RWPE2 (cell line): Measurements from ENCODE around the gene DSC3.

Source experiments
- ATAC-seq: fragments of 200-7000 bp; cut with Tn5 transposase; 3 replicates; pipeline ENCODE4 v1.9.1; 2021; ENCODE audit warnings: low read depth
- DNase-seq: peaks from one replicate; pipeline ENCODE4 v3.0.0-alpha.2; 2020; ENCODE audit warnings: low spot score
- H3K27ac ChIP-seq: fragments of 450-650 bp; 2 replicates; pipeline ENCODE4 v1.5.1; 2017; ENCODE audit warnings: mild to moderate bottlenecking; ENCODE audit not compliant: poor library complexity, severe bottlenecking
- H3K27me3 ChIP-seq: fragments of 250-450 bp; sonication (Bioruptor Pico); 2 replicates; pipeline ENCODE4 v1.5.1; 2021; ENCODE audit warnings: mild to moderate bottlenecking, moderate library complexity; ENCODE audit not compliant: insufficient read depth, poor library complexity, severe bottlenecking
- H3K36me3 ChIP-seq: fragments of 250-450 bp; sonication (Bioruptor Pico); 2 replicates; pipeline ENCODE4 v1.5.1; 2020; ENCODE audit warnings: low read depth, mild to moderate bottlenecking, moderate library complexity
- H3K4me1 ChIP-seq: fragments of 250-450 bp; sonication (Bioruptor Pico); 2 replicates; pipeline ENCODE4 v1.5.1; 2021; ENCODE audit warnings: mild to moderate bottlenecking, moderate library complexity; ENCODE audit not compliant: insufficient read depth, poor library complexity, severe bottlenecking
- H3K4me3 ChIP-seq: fragments of 250-450 bp; sonication (Bioruptor Pico); 2 replicates; pipeline ENCODE4 v1.5.1; 2021; ENCODE audit warnings: mild to moderate bottlenecking, moderate library complexity; ENCODE audit not compliant: severe bottlenecking
- H3K9me3 ChIP-seq: fragments of 250-450 bp; sonication (Bioruptor Pico); 2 replicates; pipeline ENCODE4 v1.5.1; 2021; ENCODE audit warnings: mild to moderate bottlenecking, moderate library complexity; ENCODE audit not compliant: severe bottlenecking
- CTCF ChIP-seq: fragments of 450-650 bp; IDR thresholded peaks from one replicate; pipeline ENCODE4 v1.5.1; 2017; ENCODE audit warnings: mild to moderate bottlenecking, moderate library complexity; ENCODE audit not compliant: poor library complexity, severe bottlenecking

The DSC3 gene

DNA sequence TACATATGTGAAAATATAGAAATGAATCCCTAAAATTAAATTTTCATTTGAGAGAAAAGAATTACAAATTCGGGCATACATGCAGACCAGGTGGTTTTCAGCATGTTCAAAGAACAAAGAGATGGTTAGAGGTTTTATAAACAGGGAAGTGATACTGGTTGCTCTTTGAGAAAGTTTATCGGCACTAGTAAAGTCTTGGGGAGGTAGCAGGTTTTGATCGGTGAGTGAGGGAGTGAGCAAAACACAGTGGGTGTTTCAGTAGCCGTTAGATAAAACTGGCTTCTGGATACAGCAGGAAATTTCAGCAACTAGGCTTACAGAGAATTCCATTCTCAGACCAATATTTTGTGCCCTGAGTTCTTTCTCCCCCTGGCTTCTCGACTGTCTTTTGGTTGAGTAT, 51.1 kb downstream of the DSC3 start:
- Histone ChIP-seq H3K27me3 (no peaks in the 10 kb centered on the region), H3K9me3 (no peaks in the 10 kb centered on the region), H3K36me3 (peaks cover 18% of the 10 kb centered on the region; the same call in 1 of the 2 replicates), H3K4me1 (peaks cover 32% of the 10 kb centered on the region), H3K27ac (no peak overlapping the region), H3K4me3 (no peak overlapping the region)
- no peak for DNase-seq
- no peak for ATAC-seq
- no peak for TF ChIP-seq CTCF

DNA sequence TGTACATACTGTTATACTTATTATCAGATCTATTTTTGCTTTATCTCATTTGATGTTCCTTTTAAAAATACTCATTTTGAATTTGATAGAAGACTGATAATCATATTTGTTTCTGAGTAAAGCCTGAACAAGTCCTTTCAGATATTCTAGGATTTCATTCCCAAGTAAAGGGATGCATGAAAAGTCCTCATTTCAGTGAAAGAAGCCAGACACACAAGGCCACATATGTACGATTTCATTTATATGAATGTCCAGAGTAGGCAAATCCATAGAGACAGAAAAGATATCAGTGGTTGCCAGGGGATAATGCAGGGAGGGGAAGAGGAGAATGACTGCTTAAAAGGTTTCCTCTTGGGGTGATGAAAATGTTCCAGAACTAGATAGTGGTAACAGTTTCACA, 53.4 kb downstream of the DSC3 start:
- no peak for DNase-seq
- no peak for TF ChIP-seq CTCF
- ATAC-seq, result no peak
- peaks cover 33% of the 10 kb centered on the region for H3K4me1 ChIP-seq
- H3K4me3 ChIP-seq, result no peak overlapping the region
- H3K36me3 ChIP-seq, result peaks cover 4% of the 10 kb centered on the region; the same call in 1 of the 2 replicates
- no peaks in the 10 kb centered on the region for H3K27me3 ChIP-seq
- H3K27ac ChIP-seq, result no peak overlapping the region
- H3K9me3 ChIP-seq, result no peaks in the 10 kb centered on the region

GRCh38 chr18:30988440-30988839, 54.1 kb downstream of the DSC3 start:
- no peaks in the 10 kb centered on the region for H3K27me3 ChIP-seq
- peaks cover 33% of the 10 kb centered on the region for H3K4me1 ChIP-seq
- ATAC-seq (no peak), DNase-seq (no peak)
- no peak for TF ChIP-seq CTCF
- peak overlapping the region; percentile 58 for H3K27ac ChIP-seq
- no peak overlapping the region for H3K4me3 ChIP-seq
- no peaks in the 10 kb centered on the region for H3K9me3 ChIP-seq
- 0 out of 2 replicates have a peak, but pooled peaks cover 3% of the 10 kb centered on the region for H3K36me3 ChIP-seq

DNA sequence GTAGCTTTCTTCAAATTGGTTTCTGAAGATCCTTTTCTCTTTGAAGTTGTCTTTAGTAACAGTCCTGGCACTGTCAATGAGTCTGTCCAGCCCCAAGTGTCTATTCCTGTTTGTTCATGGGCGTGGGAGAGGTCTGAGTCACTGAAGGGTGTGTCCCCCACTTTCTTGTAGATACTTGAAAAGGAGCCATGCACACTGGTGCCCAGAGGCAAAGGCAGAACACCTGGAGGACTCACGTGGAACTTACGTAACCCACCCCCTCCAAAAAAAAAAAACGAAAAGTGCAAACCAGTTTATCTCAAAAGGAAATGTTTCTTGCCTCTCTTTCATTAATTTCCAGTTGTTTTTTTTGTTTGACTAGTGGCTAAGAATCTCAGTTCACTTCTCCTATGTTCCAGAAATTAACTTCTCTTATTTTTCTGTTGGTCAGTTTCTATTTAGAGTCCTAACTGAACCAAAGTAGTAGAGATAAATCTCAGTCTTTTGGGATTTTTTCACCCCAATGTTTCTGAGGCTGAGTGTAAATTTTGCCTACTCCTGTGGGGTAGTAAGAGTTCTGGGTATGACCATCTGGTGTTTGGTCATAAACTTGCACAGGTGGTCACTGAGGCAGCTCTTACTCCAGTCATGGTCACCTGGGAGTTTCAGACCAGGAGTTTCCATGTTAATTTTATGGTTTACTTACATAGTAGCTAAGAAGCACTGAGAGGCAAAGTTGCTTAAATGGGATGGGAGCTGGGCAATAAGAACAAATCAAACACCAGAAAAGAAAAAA, 54.9 kb downstream of the DSC3 start:
- Histone ChIP-seq H3K36me3 (0 out of 2 replicates have a peak, but pooled peaks cover 3% of the 10 kb centered on the region), H3K9me3 (no peaks in the 10 kb centered on the region)
- peak; percentile 95 for ATAC-seq

More for the DNA sequence above, 54.9 kb downstream of the DSC3 start:
- peaks cover 31% of the 10 kb centered on the region for H3K4me1 ChIP-seq
- TF ChIP-seq CTCF, result no peak
- H3K27ac ChIP-seq, result peak overlapping the region; percentile 58
- H3K4me3 ChIP-seq, result no peak overlapping the region
- DNase-seq, result peak; percentile 97
- no peaks in the 10 kb centered on the region for H3K27me3 ChIP-seq
